Activated CD4-positive, alpha-beta T cell treated with anti-CD3 and anti-CD28 coated beads for 1 hour (primary cell): ENCODE data around the gene PDCD1.
"Not testable (repeated sequence)": the region's sequence is repeated elsewhere in the genome, so short reads cannot be mapped to it uniquely, and the experiment has no call there.

Experiments used
- DNase-seq: peaks from one replicate; pipeline ENCODE4 v3.0.0-alpha.2; 2020

Gene PDCD1

DNA sequence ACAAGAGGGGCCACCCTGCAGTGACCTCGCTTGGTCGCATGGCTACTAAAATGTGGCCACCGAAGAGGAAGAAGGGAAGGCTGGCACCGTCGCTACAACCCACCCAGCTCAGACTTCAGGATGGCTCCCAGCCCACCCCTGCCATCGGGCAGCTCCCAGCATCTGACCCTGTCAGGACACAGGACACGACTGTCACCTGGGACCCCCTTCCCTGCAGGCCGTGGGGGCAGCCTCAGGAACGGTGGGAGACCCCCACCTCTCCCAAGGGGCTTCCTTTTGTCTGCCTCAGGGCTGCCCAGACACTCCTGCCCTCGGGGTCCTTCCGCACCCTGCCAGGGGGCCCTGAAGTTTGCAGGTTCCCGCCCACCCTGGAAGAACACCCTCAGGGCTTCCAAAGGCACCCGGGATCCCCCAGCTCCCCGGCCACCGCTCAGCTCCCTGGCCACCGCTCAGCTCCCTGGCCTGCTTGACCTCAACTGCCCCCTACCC lies 18.5 kb upstream of the PDCD1 start:
- DNase-seq: no peak

DNA sequence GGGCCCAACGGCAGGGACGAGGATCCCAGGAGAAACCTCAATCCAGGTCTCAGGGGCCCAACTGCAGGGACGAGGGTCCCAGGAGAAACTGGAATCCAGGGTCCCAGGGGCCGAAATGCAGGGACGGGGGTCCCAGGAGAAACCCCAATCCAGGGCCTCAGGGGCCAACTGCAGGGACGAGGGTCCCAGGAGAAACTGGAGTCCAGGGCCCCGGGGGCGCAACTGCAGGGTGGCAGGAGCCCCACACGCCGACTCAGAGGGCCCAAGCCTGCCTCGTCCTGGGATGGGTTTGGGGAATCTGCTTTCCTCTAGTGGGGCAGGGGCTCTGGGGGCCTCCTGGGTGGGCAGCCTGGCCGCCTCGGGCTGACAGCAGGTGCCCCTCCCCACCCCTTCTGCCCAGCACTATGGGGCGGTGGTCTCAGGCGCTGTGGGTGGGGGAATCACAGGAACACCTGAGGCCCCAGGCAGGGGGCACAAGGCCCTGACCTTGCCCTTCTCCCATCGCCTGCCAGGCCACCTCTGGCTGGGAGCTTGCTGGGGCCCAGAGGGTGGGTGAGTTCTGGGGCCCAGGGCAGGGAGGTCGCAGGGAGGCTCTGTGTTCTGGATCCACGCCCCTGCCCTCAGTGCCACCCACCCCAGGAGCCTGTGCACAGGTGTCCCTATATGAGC lies 18.0 kb upstream of the PDCD1 start:
- DNase-seq: no peak

- not testable (repeated sequence) for DNase-seq
Measured at GRCh38 chr2:241875754-241876527, 17.2 kb upstream of the PDCD1 start.

- no peak for DNase-seq
Measured at GRCh38 chr2:241874277-241874925, 15.7 kb upstream of the PDCD1 start.

GRCh38 chr2:241873803-241874110 lies 15.1 kb upstream of the PDCD1 start:
- DNase-seq: no peak

GRCh38 chr2:241873081-241873802 lies 14.5 kb upstream of the PDCD1 start:
- DNase-seq: no peak

GRCh38 chr2:241872313-241872642 lies 13.6 kb upstream of the PDCD1 start:
- DNase-seq: no peak

DNA sequence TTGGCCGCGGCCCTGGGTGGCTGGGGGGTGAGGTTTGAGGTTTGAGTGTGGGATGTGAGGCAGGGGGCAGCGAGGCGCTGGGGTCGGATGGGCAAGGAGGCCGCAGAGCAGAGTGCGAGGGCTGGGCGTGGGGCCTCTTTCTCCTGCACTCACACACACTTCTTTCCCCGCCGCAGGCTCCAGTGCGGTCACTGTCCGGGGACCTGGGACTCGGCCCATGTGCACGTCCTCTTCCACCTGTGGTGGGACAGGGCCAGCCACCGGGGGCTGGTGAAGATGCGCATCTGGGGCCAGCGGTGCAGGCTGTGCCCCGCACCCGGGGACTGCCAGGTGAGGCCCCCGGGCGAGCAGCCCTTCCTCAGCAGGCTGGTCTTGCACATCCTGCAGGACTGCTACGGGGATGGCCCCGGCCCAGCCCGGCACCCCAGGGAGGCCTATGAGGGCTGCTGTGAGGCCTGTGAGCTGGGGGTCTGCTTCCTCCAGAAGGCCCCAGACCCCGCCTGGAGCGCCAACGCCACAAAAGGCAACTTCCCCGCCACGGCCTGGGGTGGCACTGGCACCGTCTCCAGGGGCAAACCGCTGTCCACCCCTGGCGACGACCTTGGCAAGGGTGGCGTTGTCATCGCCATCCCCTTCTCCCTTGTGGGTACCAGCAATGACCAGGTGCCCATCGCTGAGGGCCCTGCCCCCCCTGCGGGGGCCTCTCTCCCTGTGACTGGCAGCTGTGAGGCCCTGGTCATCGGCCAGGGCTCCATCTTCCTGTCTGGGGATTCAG lies 13.0 kb upstream of the PDCD1 start:
- DNase-seq: no peak

DNA sequence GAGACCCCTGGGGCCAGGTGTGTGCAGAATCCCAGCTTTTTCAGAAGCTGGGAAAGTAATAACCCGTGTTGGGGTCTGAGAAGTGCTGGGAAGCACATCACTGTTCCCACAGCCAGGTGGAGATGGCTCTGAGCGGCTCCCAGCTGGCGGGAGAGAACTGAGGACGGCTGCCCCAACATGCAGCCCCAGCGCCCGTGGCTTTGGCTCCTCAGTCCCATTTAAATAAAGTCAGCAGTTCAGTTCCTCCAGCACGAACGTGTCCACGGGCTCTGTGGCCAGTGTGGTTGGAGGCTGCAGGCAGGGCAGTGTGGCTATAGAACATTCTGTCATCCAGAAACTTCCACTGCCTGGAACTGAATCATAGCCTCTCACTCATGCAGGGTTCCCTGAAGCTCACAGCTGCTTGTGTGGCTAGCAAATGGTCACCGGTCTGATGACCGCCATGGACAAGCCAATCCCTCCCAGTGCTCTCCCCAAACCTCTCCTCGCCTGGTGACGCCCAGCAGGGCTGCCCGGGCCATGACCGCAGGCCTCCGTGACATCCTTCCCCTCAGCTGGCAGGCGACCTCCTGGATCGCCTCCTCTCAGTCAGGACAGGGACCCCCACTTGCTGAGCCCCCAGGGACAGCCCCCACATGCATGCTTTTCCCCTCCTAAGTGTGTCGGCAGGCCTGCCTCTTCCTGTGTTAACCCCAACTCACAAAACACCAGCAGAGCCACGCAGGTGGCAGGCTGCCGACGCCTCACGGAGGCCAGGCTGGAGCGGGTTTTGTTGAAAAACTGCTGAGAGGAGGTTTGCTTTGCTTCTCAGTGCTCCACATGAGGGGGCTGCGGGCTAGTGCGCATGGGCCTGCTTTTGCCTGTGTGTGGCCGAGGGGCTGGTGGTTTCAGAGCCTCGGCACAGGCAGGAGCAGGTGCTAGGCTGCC lies 12.2 kb upstream of the PDCD1 start:
- no peak for DNase-seq

DNA sequence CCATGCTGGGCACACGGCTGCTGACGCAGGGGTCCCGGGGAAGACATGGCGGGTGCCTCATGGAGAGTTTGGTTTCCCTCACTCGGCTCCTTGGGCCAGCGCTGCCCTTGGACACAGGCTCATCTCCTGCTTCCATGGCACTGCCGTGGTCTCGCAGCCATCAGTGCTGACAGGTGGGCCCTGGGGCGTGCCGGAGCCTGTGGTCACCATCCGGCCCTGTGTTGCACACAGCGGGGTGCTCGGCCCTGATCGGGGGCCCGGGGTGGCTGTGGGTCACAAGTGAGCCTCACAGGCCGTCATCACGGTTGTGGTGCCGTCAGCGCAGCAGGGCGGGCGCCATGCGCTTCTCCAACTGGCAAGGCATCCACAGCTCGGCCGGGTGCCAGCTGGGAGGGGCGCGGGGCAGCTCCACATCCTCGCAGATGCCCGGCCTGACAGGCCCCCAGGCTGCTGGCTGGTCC lies 11.4 kb upstream of the PDCD1 start:
- no peak for DNase-seq

DNA sequence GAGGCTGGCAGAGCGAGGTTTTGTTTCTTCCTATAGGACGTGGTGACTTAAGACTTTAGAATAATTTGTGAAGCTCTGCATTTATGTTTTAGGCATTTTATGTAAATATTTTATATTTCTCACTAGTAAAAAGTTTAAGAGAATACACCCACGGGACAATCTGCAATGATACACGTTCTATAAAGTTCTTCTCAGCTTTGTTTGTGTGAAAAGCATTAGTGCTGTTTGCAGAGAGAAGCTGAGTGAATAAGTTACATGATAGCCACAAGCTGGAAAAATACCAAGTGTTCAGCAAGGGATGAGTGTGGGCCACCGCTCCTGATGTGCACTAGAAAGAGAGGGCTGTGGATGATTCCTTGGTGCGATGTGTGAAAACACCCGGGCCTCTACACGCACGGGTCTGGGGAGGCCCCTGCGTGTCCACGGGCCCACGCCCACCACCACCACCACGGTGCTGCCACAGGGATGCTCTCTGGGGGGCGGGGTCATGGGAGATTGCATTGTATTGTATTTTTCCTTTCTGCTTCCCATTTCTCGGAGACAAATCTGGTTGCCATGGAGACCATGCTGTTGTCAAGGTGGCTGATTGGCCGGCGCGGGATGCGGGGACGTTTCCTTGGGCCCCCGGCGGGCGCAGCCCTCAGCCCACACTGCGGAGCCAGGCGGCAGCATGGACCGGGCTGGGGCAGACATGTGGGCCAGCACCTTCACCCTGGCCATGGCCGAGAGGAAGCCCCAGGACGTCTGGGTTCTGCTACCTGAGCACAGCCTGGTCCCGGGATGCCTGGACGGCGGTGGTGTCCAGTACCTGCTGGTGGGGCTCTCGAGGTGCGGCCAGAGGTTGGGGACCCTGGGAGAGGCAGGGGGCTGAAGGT lies 10.6 kb upstream of the PDCD1 start, which contains the start of gene RTP5:
Gene RTP5, plus strand, starts transcription at position 643 of the 875 bp plus-strand sequence. Its CDS starts 28 bp downstream, at position 671.
- DNase-seq: no peak

GRCh38 chr2:241868661-241869081 lies 10.0 kb upstream of the PDCD1 start:
- DNase-seq: no peak

- DNase-seq: no peak
Measured at GRCh38 chr2:241867776-241868420, 9.2 kb upstream of the PDCD1 start.

GRCh38 chr2:241866790-241867645 lies 8.3 kb upstream of the PDCD1 start:
- no peak for DNase-seq

DNA sequence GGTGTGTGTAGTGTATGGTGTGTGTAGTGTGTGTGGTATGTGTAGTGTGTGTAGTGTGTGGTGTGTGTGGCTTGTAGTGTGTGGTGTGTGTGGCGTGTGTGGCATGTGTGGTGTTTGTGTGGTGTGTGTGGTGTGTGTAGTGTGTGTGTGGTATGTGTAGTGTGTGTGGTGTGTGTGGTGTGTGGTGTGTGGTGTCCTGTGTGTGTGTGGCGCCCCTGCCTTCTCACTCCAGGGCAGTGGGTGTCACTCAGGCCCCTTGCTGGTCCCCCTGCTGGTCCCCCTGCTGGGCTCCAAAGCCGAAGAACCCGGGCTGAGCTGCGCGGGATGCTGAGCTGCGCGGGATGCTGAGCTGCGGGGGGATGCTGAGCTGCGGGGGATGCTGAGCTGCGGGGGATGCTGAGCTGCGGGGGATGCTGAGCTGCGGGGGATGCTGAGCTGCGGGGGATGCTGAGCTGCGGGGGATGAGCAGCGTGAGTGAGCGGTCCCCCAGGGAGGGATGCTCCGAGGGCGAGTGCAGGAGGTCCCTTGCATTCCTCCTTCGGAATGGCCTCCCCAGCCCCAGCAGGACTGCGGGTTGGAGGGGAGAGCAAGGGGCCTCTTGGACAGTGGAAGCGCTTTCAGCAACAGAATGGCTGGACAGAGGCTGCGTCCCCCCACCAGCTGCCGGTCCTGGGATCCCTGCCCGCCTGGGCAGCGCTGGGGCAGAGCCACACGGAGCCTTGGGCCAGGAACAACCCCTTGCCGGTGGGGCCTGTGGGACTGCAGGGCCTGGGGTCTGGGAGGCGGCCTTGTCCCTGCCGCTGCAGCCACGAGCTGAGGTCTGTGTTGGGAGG lies 7.5 kb upstream of the PDCD1 start:
- no peak for DNase-seq

DNA sequence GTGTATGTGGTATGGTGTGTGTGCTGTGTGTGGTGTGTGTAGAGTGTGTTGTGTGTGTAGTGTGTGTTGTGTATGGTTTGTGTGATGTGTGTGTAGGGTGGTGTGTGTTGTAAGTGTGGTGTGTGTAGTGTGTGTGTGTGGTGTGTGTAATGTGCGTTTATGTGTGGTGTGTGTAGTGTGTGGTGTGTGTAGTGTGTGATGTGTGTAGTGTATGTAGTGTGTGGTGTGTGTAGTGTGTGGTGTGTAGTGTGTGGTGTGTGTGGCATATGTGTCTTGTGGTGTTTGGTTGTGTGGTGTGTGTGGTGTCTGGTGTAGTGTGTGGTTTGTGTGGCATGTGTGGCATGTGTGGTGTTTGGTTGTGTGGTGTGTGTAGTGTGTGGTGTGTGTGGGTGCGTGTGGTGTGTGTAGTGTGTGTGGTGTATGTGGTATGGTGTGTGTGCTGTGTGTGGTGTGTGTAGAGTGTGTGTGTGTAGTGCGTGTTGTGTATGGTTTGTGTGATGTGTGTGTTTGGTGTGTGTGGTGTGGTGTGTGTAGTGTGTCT lies 6.8 kb upstream of the PDCD1 start:
- no peak for DNase-seq

- DNase-seq: no peak
Measured at GRCh38 chr2:241864850-241865213, 6.1 kb upstream of the PDCD1 start.
